Kidney tubule cell (primary cell): ENCODE measurements around the gene TM4SF1.

ENCODE experiments used
- DNase-seq: peaks from one replicate; pipeline ENCODE4 v3.0.0-alpha.2; 2018; ENCODE audit warnings: low spot score

TM4SF1 gene

GRCh38 chr3:149377408-149378364 is at the start of gene TM4SF1:
TM4SF1 (minus strand) TSS chr3:149377649; CDS start chr3:149377547, 102 bp downstream.
- DNase-seq: peak; percentile 99

GRCh38 chr3:149426325-149426724 is 48.9 kb upstream of the TM4SF1 start:
- DNase-seq: no peak

GRCh38 chr3:149424918-149425317 is 47.5 kb upstream of the TM4SF1 start:
- DNase-seq: no peak

GRCh38 chr3:149421764-149422163 is 44.3 kb upstream of the TM4SF1 start:
- DNase-seq: no peak

- DNase-seq: no peak
Measured at GRCh38 chr3:149419816-149420215, 42.4 kb upstream of the TM4SF1 start.

- DNase-seq: no peak
Measured at GRCh38 chr3:149417727-149418126, 40.3 kb upstream of the TM4SF1 start.

GRCh38 chr3:149417174-149417573 is 39.7 kb upstream of the TM4SF1 start:
- DNase-seq: peak; percentile 24

GRCh38 chr3:149415484-149415883 is 38.0 kb upstream of the TM4SF1 start:
- DNase-seq: peak; percentile 26

GRCh38 chr3:149414557-149415231 is 37.2 kb upstream of the TM4SF1 start:
- DNase-seq: no peak

GRCh38 chr3:149411583-149411982 is 34.1 kb upstream of the TM4SF1 start:
- DNase-seq: no peak

GRCh38 chr3:149409351-149409750 is 31.9 kb upstream of the TM4SF1 start:
- no peak for DNase-seq

- no peak for DNase-seq
Measured at GRCh38 chr3:149407898-149408297, 30.4 kb upstream of the TM4SF1 start.

- no peak for DNase-seq
Measured at GRCh38 chr3:149406244-149406752, 28.8 kb upstream of the TM4SF1 start.

- DNase-seq: no peak
Measured at GRCh38 chr3:149403443-149403842, 26.0 kb upstream of the TM4SF1 start.

GRCh38 chr3:149402481-149402880 is 25.0 kb upstream of the TM4SF1 start:
- no peak for DNase-seq

- DNase-seq: no peak
Measured at GRCh38 chr3:149401926-149402310, 24.5 kb upstream of the TM4SF1 start.

GRCh38 chr3:149401212-149401925 is 23.9 kb upstream of the TM4SF1 start:
- peak; percentile 66 for DNase-seq

- DNase-seq: no peak
Measured at GRCh38 chr3:149400645-149401044, 23.2 kb upstream of the TM4SF1 start.

GRCh38 chr3:149398296-149398695 is 20.8 kb upstream of the TM4SF1 start:
- no peak for DNase-seq

GRCh38 chr3:149397528-149397927 is 20.1 kb upstream of the TM4SF1 start:
- DNase-seq: no peak

- DNase-seq: no peak
Measured at GRCh38 chr3:149396476-149396875, 19.0 kb upstream of the TM4SF1 start.
